MG63 (cell line): ENCODE results near the gene GRIK4. TPM values are rescaled to one million over a fixed set of nuclear protein-coding genes. Genes with fewer than 3 reads are reported as not detected.
A peak's percentile ranks its signal among the peaks of the same experiment; 100 is the strongest.

ENCODE experiments used
- DNase-seq: peaks from one replicate; pipeline ENCODE4 v3.0.0-alpha.2; 2020
- H3K27me3 ChIP-seq: fragments of 250-450 bp; sonication (Bioruptor Pico); 2 replicates; pipeline ENCODE4 v1.5.1; 2020; ENCODE audit warnings: mild to moderate bottlenecking, moderate library complexity
- H3K36me3 ChIP-seq: fragments of 250-450 bp; sonication (Bioruptor Pico); 2 replicates; pipeline ENCODE4 v1.5.1; 2020; ENCODE audit warnings: mild to moderate bottlenecking, moderate library complexity
- H3K4me3 ChIP-seq: fragments of 250-450 bp; sonication (Bioruptor Pico); 2 replicates; pipeline ENCODE4 v1.5.1; 2020; ENCODE audit warnings: mild to moderate bottlenecking, moderate library complexity
- H3K9me3 ChIP-seq: fragments of 250-450 bp; sonication (Bioruptor Pico); 2 replicates; pipeline ENCODE4 v1.5.1; 2020; ENCODE audit warnings: mild to moderate bottlenecking, moderate library complexity
- total RNA-seq: library from RNA; depleted of rRNA; stranded (reverse); fragments of >200 nt; shearing (Covaris generic); gene quantifications from 2 replicates; pipeline ENCODE4 v1.2.3, GENCODE V29; 2014; ENCODE audit warnings: low replicate concordance

GRIK4 gene
- total RNA-seq, 1 experiment from 2014 or later, result not detected

DNA sequence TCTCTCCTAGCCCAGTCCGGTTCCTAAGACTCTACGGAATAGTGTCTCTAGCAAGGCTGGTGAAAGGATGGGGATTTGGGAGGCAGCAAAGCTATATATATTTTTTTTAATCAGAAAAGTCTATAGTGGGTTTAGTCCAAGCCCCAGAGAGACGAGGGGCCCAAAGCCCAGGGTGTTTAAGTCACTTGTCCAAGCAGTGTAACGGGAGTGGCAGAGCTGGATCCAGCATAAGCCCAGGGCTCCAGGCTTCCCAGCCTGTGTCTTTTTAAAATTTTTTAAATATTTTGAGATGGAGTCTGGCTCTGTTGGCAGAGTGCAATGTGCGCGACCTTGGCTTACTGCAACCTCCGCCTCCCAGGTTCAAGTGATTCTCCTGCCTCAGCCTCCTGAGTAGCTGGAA is 6.8 kb downstream of the GRIK4 start:
- H3K36me3 ChIP-seq, result no peaks in the 10 kb centered on the region
- no peak overlapping the region for H3K4me3 ChIP-seq
- no peak for DNase-seq
- H3K27me3 ChIP-seq, result no peaks in the 10 kb centered on the region
- no peaks in the 10 kb centered on the region for H3K9me3 ChIP-seq

DNA sequence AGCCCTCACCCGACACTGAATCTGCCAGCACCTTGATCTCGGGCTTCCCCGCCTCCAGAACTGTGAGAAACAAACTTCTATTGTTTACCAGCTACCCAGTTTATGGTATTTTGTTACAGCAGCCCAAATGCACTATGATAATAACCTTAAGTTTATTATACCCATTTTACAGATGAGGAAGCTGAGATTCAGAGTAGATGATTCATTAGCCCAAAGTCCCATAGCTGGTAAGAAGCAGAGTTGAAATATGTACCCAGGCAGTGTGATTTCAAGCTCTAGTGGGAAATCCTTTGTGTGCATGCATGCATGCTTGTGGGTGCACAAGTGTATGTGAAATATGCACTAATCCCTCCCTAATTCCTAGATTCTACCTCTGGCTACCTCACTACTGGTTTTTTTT is 7.9 kb downstream of the GRIK4 start:
- no peak for DNase-seq
- Histone ChIP-seq H3K27me3 (no peaks in the 10 kb centered on the region), H3K36me3 (no peaks in the 10 kb centered on the region), H3K9me3 (no peaks in the 10 kb centered on the region), H3K4me3 (no peak overlapping the region)

GRCh38 chr11:120520091-120520822 is 8.7 kb downstream of the GRIK4 start:
- Histone ChIP-seq H3K4me3 (no peak overlapping the region), H3K9me3 (no peaks in the 10 kb centered on the region), H3K27me3 (no peaks in the 10 kb centered on the region), H3K36me3 (no peaks in the 10 kb centered on the region)
- no peak for DNase-seq

DNA sequence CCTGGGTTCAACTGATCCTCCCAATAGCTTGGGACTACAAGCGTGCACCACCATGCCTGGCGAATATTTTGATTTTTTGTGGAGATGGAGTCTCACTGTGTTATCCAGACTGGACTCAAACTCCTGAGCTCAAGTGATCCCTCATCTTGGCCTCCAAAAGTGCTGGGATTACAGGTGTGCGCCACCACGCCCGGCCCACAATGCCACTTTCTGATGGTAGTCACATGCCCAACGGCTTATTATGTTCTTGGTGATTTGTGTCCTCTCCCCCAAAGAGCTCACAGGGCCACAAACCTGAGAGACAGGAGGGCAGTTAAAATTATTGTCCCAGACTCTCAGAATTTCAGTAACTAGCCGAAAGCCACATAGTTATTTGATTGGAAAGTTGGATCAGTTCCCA is 9.6 kb downstream of the GRIK4 start:
- no peaks in the 10 kb centered on the region for H3K9me3 ChIP-seq
- no peaks in the 10 kb centered on the region for H3K27me3 ChIP-seq
- no peak overlapping the region for H3K4me3 ChIP-seq
- DNase-seq, result no peak
- no peaks in the 10 kb centered on the region for H3K36me3 ChIP-seq

- no peak for DNase-seq
Measured at GRCh38 chr11:120522021-120522420, 10.5 kb downstream of the GRIK4 start.

GRCh38 chr11:120522736-120523135 is 11.2 kb downstream of the GRIK4 start:
- no peaks in the 10 kb centered on the region for H3K36me3 ChIP-seq
- H3K27me3 ChIP-seq, result no peaks in the 10 kb centered on the region
- no peaks in the 10 kb centered on the region for H3K9me3 ChIP-seq
- H3K4me3 ChIP-seq, result no peak overlapping the region
- no peak for DNase-seq

More at GRCh38 chr11:120522021-120522420, 10.5 kb downstream of the GRIK4 start:
- Histone ChIP-seq H3K4me3 (no peak overlapping the region), H3K36me3 (no peaks in the 10 kb centered on the region), H3K9me3 (no peaks in the 10 kb centered on the region), H3K27me3 (no peaks in the 10 kb centered on the region)

DNA sequence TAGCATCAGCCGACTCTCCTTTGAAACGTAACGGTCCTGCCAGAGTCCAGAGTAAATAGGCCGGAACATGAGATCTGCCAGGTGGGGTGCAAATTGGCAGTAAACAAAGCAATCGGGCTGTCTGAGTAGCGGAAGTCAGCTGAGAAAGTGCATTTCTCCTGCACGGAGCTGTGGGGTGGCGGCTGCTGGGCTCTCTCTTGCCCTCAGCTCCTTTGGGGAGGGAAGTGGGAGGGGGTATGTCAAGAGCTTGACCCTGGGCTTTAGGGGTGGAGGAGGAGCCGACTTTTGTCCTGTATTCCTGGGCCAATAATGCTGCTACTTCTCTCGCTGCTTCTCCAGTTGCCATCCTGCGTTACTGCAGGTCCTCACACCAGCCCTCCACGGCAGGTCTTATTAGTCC is 11.6 kb downstream of the GRIK4 start:
- no peaks in the 10 kb centered on the region for H3K9me3 ChIP-seq
- no peaks in the 10 kb centered on the region for H3K27me3 ChIP-seq
- H3K36me3 ChIP-seq, result no peaks in the 10 kb centered on the region
- no peak overlapping the region for H3K4me3 ChIP-seq
- no peak for DNase-seq

DNA sequence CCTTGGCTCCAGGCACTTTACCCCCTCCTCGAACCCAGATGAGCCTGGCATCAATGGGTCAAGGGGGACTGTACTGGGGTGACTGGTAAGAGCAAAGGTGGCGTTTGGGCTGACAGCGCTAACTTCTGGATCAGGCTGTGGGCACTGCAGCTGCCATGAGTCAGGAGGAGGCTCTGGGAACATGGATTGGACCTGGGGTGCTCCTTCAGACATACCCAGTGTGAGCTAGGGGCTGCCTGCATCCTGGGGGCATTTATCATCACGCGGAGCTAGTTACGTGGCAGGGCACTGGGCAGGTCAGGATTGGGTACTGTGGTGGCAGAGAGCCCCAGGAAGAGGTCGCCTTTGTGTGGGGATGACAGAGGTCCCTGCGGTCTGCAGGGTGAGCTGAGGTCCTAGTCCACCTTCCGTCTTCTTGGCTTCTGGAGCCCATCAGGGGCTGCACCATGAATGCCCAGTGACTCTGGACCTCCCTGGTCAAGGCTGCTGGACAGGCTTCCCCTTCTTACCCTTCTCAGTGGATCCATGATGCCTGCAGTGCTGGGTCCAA is 13.1 kb downstream of the GRIK4 start:
- DNase-seq, result no peak
- Histone ChIP-seq H3K27me3 (no peaks in the 10 kb centered on the region), H3K36me3 (no peaks in the 10 kb centered on the region), H3K4me3 (no peak overlapping the region), H3K9me3 (no peaks in the 10 kb centered on the region)

GRCh38 chr11:120525261-120526171 is 14.0 kb downstream of the GRIK4 start:
- no peak for DNase-seq
- H3K9me3 ChIP-seq, result no peaks in the 10 kb centered on the region
- H3K4me3 ChIP-seq, result no peak overlapping the region
- H3K27me3 ChIP-seq, result no peaks in the 10 kb centered on the region
- H3K36me3 ChIP-seq, result no peaks in the 10 kb centered on the region

- H3K4me3 ChIP-seq, result no peak overlapping the region
- DNase-seq, result no peak
- no peaks in the 10 kb centered on the region for H3K36me3 ChIP-seq
- no peaks in the 10 kb centered on the region for H3K9me3 ChIP-seq
- H3K27me3 ChIP-seq, result no peaks in the 10 kb centered on the region
Measured at GRCh38 chr11:120526241-120526640, 14.7 kb downstream of the GRIK4 start.

DNA sequence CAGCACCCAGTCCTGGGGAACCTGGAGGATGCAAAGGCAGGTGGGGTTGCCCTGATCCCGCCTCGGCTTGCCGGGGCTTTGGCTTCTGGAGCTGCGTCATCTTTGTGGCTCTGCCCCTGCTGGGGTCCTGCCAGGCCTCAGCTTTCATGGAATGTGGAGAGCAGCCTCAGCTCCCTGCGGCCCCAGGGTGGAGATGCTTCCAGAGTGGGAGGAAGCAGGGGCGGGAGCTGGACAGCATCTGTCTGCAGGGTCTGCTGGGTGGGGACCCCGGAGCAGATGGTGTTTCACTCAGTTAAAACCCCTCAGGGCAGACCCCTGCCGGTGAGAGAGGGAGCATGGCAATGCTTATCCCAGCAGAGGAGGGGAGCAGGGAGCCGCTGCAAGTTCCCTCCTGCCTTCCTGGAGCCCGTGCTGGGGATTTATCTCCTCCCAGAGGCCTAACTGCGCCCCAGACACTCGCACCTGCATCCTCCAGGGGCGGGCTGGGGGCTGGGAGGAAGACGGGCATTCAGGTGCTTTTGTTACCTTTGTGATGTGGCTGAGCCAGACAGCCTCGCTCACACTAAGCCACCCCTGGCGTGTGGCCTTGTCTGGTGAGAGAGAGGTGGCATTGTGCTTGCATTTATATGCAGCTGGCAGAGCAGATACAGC is 15.7 kb downstream of the GRIK4 start:
- no peaks in the 10 kb centered on the region for H3K36me3 ChIP-seq
- DNase-seq, result peak; percentile 43
- no peak overlapping the region for H3K4me3 ChIP-seq
- no peaks in the 10 kb centered on the region for H3K27me3 ChIP-seq
- H3K9me3 ChIP-seq, result no peaks in the 10 kb centered on the region

DNA sequence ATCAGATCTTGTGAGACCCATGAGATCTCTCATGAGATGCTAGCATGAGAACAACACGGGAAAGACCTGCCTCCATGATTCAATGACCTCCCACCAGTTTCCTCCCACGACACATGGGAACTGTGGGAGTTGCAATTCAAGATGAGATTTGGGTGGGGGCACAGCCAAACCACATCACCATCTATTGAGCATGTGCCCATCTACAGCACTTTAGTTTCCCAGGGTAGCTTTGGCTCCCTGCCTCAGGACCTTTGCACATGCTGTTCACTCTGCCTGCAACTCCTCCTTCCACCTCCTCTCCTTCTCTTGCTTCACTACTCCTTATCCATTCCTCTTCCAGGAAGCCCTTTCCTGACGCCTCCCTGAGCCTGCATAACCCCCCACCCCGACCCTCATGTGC is 17.2 kb downstream of the GRIK4 start:
- Histone ChIP-seq H3K4me3 (no peak overlapping the region), H3K36me3 (no peaks in the 10 kb centered on the region), H3K27me3 (no peaks in the 10 kb centered on the region), H3K9me3 (no peaks in the 10 kb centered on the region)
- no peak for DNase-seq

DNA sequence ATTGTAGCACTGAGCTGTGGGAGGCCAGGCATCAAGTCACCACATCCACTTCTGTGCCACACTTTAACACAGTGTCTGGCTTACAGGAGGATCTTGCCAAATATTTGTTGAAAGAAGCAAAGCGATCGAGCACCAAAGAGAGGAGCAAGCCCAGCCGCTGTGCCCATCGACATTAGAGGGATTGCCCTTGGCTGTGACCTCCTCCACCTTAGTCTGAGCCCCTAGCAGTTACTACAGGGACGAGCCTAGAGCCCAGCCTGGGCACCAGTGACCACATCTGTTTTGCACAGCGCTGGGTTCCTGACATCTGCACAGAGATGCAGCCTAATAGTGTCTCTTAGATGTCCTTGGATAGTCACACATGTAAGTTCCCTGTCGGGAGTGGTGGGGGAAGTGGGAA is 17.7 kb downstream of the GRIK4 start:
- Histone ChIP-seq H3K27me3 (no peaks in the 10 kb centered on the region), H3K36me3 (no peaks in the 10 kb centered on the region), H3K4me3 (no peak overlapping the region), H3K9me3 (no peaks in the 10 kb centered on the region)
- no peak for DNase-seq

GRCh38 chr11:120529911-120530310 is 18.4 kb downstream of the GRIK4 start:
- no peaks in the 10 kb centered on the region for H3K36me3 ChIP-seq
- H3K27me3 ChIP-seq, result no peaks in the 10 kb centered on the region
- DNase-seq, result no peak
- H3K4me3 ChIP-seq, result no peak overlapping the region
- no peaks in the 10 kb centered on the region for H3K9me3 ChIP-seq

- DNase-seq, result peak; percentile 36
- Histone ChIP-seq H3K4me3 (no peak overlapping the region), H3K9me3 (no peaks in the 10 kb centered on the region), H3K36me3 (no peaks in the 10 kb centered on the region), H3K27me3 (no peaks in the 10 kb centered on the region)
Measured at GRCh38 chr11:120532082-120532831, 20.7 kb downstream of the GRIK4 start.

DNA sequence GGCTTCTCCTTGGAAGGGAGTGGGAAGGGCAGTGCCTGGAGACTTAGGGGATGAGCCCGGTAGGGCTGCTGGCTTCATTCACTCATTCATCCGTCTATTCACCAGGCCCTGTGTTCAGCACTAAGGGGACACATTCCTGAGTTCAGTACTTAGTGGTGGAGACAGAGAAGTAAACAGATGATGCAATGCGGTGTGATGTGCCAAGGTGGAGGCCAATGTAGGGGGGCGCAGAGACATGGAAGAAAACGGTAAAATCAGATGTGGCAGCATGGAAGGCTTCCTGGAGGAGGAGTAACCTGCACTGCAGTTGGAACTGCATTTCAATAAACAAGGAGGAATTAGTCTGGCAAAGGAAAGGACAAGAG is 21.3 kb downstream of the GRIK4 start:
- no peaks in the 10 kb centered on the region for H3K9me3 ChIP-seq
- no peak for DNase-seq
- H3K4me3 ChIP-seq, result no peak overlapping the region
- no peaks in the 10 kb centered on the region for H3K27me3 ChIP-seq
- no peaks in the 10 kb centered on the region for H3K36me3 ChIP-seq
